NK-92 (cell line): ENCODE measurements around the gene OR1E2.
"Not testable (repeated sequence)": the region's sequence is repeated elsewhere in the genome, so short reads cannot be mapped to it uniquely, and the experiment has no call there.

Experiments
- DNase-seq: peaks from one replicate; lab custom pipeline; 2025; ENCODE audit not compliant: unreplicated experiment; lab: John Stamatoyannopoulos, UW

Gene OR1E2

GRCh38 chr17:3433741-3434140, at the start of gene OR1E2:
OR1E2 (minus strand) TSS chr17:3433841; CDS start chr17:3433841, 0 bp downstream.
- no peak for DNase-seq

- no peak for DNase-seq
Observed at GRCh38 chr17:3482852-3483251, 49.2 kb upstream of the OR1E2 start.

- no peak for DNase-seq
Observed at GRCh38 chr17:3479988-3480387, 46.3 kb upstream of the OR1E2 start.

- no peak for DNase-seq
Observed at GRCh38 chr17:3475812-3476610, 42.4 kb upstream of the OR1E2 start, which contains the start of gene ASPA. ASPA (plus strand) TSS chr17:3475997; CDS start chr17:3476160, 163 bp downstream.

- no peak for DNase-seq
Observed at GRCh38 chr17:3475251-3475685, 41.6 kb upstream of the OR1E2 start.

GRCh38 chr17:3474212-3474611, 40.6 kb upstream of the OR1E2 start:
- no peak for DNase-seq

GRCh38 chr17:3472137-3472536, 38.5 kb upstream of the OR1E2 start:
- no peak for DNase-seq

GRCh38 chr17:3471599-3471998, 38.0 kb upstream of the OR1E2 start, which contains the start of gene SPATA22:
SPATA22 (minus strand) TSS chr17:3471819; CDS start chr17:3469325, 2,494 bp downstream.
- DNase-seq = no peak

GRCh38 chr17:3469529-3469928, 35.9 kb upstream of the OR1E2 start:
- no peak for DNase-seq

GRCh38 chr17:3466355-3466754, 32.7 kb upstream of the OR1E2 start:
- not testable (repeated sequence) for DNase-seq

- DNase-seq = no peak
Observed at GRCh38 chr17:3448059-3448665, 14.5 kb upstream of the OR1E2 start.

GRCh38 chr17:3447625-3448024, 14.0 kb upstream of the OR1E2 start:
- DNase-seq = no peak

GRCh38 chr17:3440451-3440850, 6.8 kb upstream of the OR1E2 start:
- no peak for DNase-seq

GRCh38 chr17:3438368-3438767, 4.7 kb upstream of the OR1E2 start:
- DNase-seq = no peak

- DNase-seq = not testable (repeated sequence)
Observed at GRCh38 chr17:3433215-3433614, 426 bp downstream of the OR1E2 start.

- no peak for DNase-seq
Observed at GRCh38 chr17:3418222-3418621, 15.4 kb downstream of the OR1E2 start.

GRCh38 chr17:3415610-3416009, 18.0 kb downstream of the OR1E2 start:
- DNase-seq = no peak

- not testable (repeated sequence) for DNase-seq
Observed at GRCh38 chr17:3412216-3412615, 21.4 kb downstream of the OR1E2 start.

- DNase-seq = no peak
Observed at GRCh38 chr17:3411070-3411469, 22.6 kb downstream of the OR1E2 start, which contains the start of gene OR3A3. OR3A3 (plus strand) TSS chr17:3411370.

- DNase-seq = not testable (repeated sequence)
Observed at GRCh38 chr17:3403856-3404255, 29.8 kb downstream of the OR1E2 start.

GRCh38 chr17:3401786-3402185, 31.9 kb downstream of the OR1E2 start:
- no peak for DNase-seq

GRCh38 chr17:3400055-3400454, 33.6 kb downstream of the OR1E2 start:
- DNase-seq = no peak
